GM19238 (cell line): ENCODE data around the gene SNTN.

Experiments
- DNase-seq: peaks from one replicate; pipeline ENCODE4 v3.0.0; 2011; ENCODE audit warnings: low spot score; ENCODE audit not compliant: insufficient read length

SNTN gene

GRCh38 chr3:63673111-63673510 lies 20.6 kb downstream of the SNTN start:
- DNase-seq, result no peak

- DNase-seq, result no peak
Observed at GRCh38 chr3:63674586-63674985, 22.1 kb downstream of the SNTN start.

- no peak for DNase-seq
Observed at GRCh38 chr3:63679186-63679585, 26.7 kb downstream of the SNTN start.

DNA sequence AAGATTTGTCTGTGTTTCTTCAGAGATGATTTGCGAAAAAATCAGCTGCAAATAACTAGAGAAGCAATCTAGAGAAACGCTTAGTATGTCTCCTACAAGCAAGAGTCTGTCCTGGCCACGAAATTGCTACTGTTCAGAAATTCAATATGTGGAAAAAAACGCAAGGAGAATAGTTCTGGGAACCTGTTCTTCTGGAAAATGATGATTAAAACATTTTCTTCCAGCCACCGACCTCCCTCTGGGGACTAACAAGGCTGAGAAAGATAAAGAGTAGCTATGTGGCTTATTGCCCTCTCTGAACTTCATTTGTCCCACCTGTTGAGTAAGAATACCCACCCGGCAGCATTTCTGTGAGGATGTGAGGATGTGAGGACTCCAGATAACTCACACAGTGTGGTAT lies 31.6 kb downstream of the SNTN start:
- DNase-seq, result no peak

- DNase-seq, result no peak
Observed at GRCh38 chr3:63685340-63685739, 32.9 kb downstream of the SNTN start.

DNA sequence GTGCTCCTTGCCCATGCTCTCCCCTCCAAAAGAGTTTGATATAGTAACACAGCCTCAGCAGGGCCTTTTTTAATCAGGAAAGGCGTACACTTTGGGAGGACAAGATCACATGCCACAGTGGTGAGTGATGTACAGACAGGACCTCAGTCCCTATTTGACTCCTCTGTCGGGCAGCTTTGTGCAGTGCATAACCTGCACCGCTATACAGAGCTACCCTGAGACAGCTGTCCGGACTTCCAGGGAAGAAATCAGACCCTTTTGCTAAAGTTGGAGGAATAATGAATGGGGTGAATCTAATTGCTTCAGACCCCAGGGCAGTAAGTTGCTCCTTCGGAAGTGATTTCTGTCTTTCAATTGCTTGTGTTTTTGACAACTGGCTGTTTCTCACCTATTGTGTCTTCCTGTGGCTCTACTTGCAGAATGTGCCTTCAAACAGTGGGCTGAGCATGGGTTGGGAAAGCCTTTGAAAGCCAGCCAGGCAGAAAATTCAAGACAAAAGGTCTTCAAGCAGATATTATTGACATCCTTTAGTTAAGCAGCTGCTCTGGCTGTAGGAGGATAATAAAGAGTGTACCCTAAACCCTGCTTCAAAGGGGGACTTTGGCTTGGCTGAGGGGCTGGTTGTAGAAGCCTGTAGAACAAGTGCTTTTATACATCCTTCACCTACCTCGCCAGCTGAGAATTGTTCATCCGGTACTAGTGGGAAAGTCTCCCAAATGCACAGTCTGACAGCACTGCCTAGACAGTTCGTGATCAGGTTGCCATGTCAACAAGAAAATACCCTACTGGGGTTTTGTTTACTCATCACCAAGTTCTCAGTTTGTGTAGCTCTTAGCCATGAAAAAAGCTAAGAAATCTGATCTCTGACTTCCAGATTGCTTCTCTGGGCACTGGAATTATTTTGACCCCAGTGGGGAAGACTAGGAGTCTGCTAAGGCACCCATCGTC lies 35.1 kb downstream of the SNTN start:
- no peak for DNase-seq

GRCh38 chr3:63689285-63689684 lies 36.8 kb downstream of the SNTN start:
- DNase-seq, result no peak

DNA sequence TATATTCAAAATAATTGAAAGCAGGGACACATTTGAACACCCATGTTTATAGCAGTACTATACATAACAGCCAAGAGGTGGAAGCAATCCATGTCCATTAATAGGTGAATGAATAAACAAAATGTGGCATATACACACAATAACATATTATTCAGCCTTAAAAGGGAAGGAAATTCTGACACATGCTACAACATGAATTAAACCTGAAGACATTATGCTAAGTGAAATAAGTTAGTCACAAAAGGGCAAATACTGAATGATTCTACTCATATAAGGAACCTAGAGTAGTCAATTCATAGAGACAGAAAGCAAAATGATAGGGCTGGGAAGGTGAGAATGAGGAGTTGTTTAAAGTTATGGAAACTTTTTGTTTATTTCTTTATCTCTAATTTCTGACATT lies 40.9 kb downstream of the SNTN start:
- no peak for DNase-seq

- no peak for DNase-seq
Observed at GRCh38 chr3:63705092-63705645, 52.7 kb downstream of the SNTN start.

DNA sequence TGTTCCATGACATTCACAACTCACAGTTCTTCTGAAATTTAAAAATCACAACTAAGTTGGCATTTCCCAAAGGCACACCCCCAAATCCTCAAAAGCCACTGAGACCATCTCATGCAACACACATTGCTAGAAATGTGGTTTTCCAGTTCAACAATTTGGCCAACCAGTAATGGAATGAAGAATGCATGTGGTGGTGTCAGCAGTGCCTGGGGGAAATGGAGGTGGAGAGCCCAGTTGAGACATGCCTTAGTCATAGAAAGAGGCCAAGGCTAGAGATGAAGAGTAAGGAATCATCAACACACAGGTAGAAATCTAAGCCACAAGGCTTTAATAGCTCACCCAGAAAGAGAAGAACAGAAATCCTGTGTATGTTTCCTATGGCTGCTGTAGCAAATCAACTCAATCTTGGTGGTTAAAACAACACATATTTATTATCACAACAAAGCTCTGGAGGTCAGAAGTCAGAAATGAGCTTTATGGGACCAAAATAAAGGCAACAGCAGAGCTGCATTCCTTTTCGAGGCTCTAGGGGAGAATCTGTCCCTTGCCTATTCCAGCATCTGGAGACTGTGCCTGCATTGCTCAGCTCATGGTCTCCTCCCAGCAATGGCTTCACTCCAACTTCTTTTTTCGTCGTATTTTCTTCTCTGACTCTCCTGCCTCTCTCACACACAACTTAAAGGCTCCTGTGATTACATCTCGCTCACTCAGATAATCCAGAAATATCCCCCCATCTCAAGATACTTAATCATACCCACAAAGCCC lies 54.0 kb downstream of the SNTN start:
- DNase-seq, result no peak

DNA sequence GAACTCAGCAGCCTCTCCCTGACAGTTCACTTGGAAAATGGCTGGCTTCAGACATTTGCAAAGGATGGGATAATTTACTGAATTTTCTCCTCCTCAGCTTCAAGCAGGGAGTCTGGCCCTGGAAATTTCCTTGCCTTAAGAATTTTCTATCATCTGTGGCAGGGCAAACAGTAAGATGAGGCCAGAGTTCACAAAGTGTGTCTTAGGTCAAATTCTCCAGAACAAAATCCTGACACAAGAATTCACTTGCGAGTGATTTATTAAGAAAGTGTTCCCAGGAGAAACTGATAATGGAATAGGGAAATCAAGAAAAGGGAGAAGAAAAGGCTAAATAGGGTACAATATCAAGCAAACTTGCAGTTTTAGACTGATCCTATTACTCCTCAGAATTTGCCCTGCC lies 55.3 kb downstream of the SNTN start:
- DNase-seq, result no peak

DNA sequence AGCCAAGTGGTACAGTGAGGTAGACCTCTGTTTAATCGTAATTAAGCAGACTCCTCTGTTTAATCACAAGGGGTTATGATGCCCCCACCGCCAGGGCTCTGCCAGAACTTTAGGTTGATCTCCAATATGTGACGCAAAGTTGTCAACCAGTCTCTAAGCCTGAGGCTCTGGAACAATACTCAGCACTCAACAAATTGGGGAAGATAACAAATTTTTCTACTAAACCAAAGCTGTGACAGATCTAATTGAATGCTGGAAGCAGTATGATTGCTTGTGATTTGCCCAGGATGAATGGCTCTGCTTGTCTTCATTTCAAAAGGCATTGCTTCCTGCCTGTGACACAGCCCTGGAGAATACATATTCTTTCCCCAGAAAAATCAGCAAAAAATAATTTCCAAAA lies 57.1 kb downstream of the SNTN start:
- DNase-seq, result no peak
